Activated CD8-positive, alpha-beta memory T cell treated with anti-CD3 and anti-CD28 coated beads, Interleukin-2, amount 10 ng/mL, durations not matched to agents 7 days and 5 days (primary cell): Measurements from ENCODE around the gene RPL3. TPM values are rescaled to one million over a fixed set of nuclear protein-coding genes. Genes with fewer than 3 reads are reported as not detected.

Experiments used
- ATAC-seq: fragments of 150-1000 bp; cut with Tn5 transposase; one replicate; pipeline ENCODE4 v1.10.0; 2021; ENCODE audit warnings: moderate library complexity
- CTCF ChIA-PET: fragments of 350-600 bp; sonication (Branson Sonifier 250); formaldehyde crosslinking; loops from one replicate; lab custom pipeline; 2021; ENCODE audit warnings: antibody characterized with exemption; lab: Charles Lee
- DNase-seq: peaks from one replicate; pipeline ENCODE4 v3.0.0-alpha.2; 2020
- H3K27ac Mint-ChIP-seq: one replicate; pipeline ENCODE4 v1.8.0; 2021; ENCODE audit warnings: mild to moderate bottlenecking, mixed read lengths
- H3K27me3 Mint-ChIP-seq: one replicate; pipeline ENCODE4 v1.8.0; 2021; ENCODE audit warnings: mixed read lengths
- H3K36me3 Mint-ChIP-seq: one replicate; pipeline ENCODE4 v1.8.0; 2021; ENCODE audit warnings: mild to moderate bottlenecking, mixed read lengths
- H3K4me1 Mint-ChIP-seq: one replicate; pipeline ENCODE4 v1.8.0; 2021; ENCODE audit warnings: mixed read lengths
- H3K4me3 Mint-ChIP-seq: one replicate; pipeline ENCODE4 v1.8.0; 2021; ENCODE audit warnings: mild to moderate bottlenecking, moderate library complexity, mixed read lengths
- H3K9me3 Mint-ChIP-seq: one replicate; pipeline ENCODE4 v1.8.0; 2022; ENCODE audit warnings: low read depth, mixed read lengths
- total RNA-seq, 2 experiments: library from RNA; stranded (reverse); gene quantifications; one replicate each; pipeline ENCODE4 v1.2.3, GENCODE V29; 2021

The RPL3 gene
- total RNA-seq, 2 experiments from 2014 or later, result 1,571 to 1,769 TPM

- CTCF ChIA-PET, result interaction anchor here (0.9 to 12.8 kb wide), 7 partner anchors 7 to 440 kb away, joined by 3 to 254 read pairs (median 6); partner anchors contain the start of gene RPL3
- Mint-ChIP-seq H3K4me1 (peaks cover 29% of the 10 kb centered on the region), H3K4me3 (no peak overlapping the region), H3K9me3 (no peaks in the 10 kb centered on the region), H3K36me3 (peaks cover 33% of the 10 kb centered on the region), H3K27ac (peak overlapping the region; percentile 41), H3K27me3 (no peaks in the 10 kb centered on the region)
- DNase-seq (no peak), ATAC-seq (peak; percentile 2)
Measured at GRCh38 chr22:39309881-39310714, 9.3 kb downstream of the RPL3 start.

DNA sequence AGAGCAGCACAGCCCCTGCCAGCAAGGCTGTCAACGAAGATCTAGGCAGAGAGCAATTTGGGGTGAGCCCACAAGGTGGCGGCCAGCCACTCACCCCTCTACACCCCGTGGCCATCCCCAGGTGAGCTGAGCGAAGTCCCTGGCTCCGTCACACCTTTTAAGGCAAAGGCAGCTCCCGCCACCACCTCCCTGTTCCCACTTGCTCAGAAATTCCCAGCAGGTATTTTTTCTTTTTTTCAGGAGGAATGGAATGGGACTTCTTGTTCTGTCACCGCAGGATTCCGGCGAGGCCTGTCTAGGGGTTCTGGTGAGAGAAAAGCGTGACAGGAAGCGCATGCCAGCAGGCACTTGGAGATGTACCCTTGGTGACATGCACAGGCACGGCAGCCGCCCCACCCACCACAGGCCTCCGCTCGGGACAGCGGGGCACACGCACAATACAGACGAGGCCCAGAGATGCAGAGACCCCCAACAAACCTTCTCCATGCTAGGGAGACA is 10.0 kb downstream of the RPL3 start:
- no peaks in the 10 kb centered on the region for H3K9me3 Mint-ChIP-seq
- peaks cover 26% of the 10 kb centered on the region for H3K36me3 Mint-ChIP-seq
- H3K4me1 Mint-ChIP-seq, result peaks cover 22% of the 10 kb centered on the region
- DNase-seq (no peak), ATAC-seq (no peak)
- H3K27me3 Mint-ChIP-seq, result no peaks in the 10 kb centered on the region
- H3K27ac Mint-ChIP-seq, result peak overlapping the region; percentile 17
- no peak overlapping the region for H3K4me3 Mint-ChIP-seq
- CTCF ChIA-PET, result interaction anchor here (1.0 to 12.8 kb wide), 4 partner anchors 8 to 145 kb away, joined by 4 to 254 read pairs (median 6); no protein-coding TSS in a partner anchor

DNA sequence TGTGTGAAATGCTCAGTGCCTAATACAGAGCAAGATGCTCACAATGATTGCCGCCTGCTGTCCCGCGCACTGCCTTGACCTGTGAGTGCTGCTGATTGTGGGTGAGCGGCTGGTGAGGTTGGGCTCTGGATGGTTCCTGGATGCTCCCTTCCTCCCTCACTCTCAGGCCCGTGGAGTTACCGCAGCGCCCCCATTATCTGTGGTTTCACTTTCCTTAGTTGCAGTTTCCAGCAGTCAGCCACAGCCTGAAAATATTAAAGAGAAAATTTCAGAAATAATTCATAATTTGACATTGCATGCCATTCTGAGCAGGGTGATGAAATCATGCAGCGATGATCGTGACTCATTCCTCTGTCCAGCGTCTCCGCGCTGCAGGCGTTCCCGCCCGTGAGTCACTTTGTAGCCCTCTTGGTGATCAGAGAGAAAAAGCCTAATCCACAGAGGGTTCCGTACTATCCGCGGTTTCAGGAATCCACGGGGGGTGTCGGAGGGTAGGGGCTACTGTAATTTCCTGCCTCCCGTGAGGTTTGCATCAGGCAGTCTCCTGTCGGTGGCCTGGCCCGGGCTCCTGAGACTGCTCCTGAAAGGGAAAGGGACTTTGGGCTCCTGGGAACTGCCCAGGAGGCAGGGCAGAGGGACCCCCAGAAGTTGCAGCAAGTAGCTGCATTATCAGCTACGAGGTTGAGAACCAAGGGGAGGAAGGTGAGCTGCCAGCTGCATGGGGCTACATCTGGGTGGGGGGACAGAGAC is 10.6 kb downstream of the RPL3 start:
- no peak overlapping the region for H3K4me3 Mint-ChIP-seq
- CTCF ChIA-PET, result interaction anchor here (1.0 to 12.8 kb wide), 4 partner anchors 9 to 137 kb away, joined by 4 to 254 read pairs (median 62); no protein-coding TSS in a partner anchor

GRCh38 chr22:39306456-39307361 is 12.7 kb downstream of the RPL3 start:
- DNase-seq, result peak; percentile 68
- no peak overlapping the region for H3K4me3 Mint-ChIP-seq
- peaks cover 4% of the 10 kb centered on the region for H3K27me3 Mint-ChIP-seq
- H3K36me3 Mint-ChIP-seq, result peaks cover 4% of the 10 kb centered on the region
- no peaks in the 10 kb centered on the region for H3K9me3 Mint-ChIP-seq
- CTCF ChIA-PET, result interaction anchor here (0.6 to 6.9 kb wide), 16 partner anchors 8 to 538 kb away, joined by 3 to 118 read pairs (median 4); no protein-coding TSS in a partner anchor
- H3K4me1 Mint-ChIP-seq, result peaks cover 11% of the 10 kb centered on the region
- peak; percentile 27 for ATAC-seq
- H3K27ac Mint-ChIP-seq, result no peak overlapping the region

More for the DNA sequence above, 10.6 kb downstream of the RPL3 start:
- ATAC-seq, result no peak
- H3K4me1 Mint-ChIP-seq, result peaks cover 18% of the 10 kb centered on the region
- no peak for DNase-seq
- H3K27me3 Mint-ChIP-seq, result no peaks in the 10 kb centered on the region
- peak overlapping the region; percentile 17 for H3K27ac Mint-ChIP-seq
- no peaks in the 10 kb centered on the region for H3K9me3 Mint-ChIP-seq
- H3K36me3 Mint-ChIP-seq, result peaks cover 21% of the 10 kb centered on the region

DNA sequence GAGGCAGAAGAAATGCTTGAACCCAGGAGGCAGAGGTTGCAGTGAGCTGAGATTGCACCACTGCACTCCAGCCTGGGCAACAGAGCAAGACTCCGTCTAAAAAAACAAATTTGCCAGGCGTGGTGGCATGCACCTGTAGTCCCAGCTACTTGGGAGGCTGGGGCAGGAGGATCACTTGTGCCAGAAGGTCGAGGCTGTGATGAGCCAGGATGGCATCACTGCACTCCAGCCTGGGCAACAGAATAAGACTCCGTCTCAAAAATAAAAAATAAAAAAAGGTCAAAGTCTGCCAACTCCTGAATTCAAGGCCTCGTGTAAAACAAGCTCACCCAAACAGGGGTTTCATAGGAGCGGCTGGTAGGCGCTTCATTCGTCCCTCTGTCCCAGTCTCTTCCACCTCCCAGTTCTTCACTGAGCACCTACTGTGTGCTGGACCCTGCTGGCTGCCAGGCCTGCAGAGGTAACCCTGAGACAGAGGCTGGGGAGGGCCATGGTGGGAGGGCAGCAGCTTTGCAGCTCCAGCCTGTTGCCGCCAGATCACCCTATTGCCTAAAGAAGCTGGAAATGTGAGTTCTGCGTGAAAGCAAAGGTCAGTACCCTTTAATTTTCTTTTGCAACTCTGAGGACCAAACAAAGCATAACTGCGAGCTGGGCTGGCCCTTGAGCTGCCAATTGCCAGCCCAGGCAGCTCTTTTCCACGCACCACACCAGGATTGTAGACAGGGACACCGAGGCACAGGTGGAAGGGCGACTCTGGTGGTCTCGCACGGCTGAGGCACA is 15.3 kb downstream of the RPL3 start:
- H3K36me3 Mint-ChIP-seq, result no peaks in the 10 kb centered on the region
- no peak overlapping the region for H3K4me3 Mint-ChIP-seq
- no peaks in the 10 kb centered on the region for H3K9me3 Mint-ChIP-seq
- peaks cover 27% of the 10 kb centered on the region for H3K27me3 Mint-ChIP-seq
- H3K27ac Mint-ChIP-seq, result no peak overlapping the region
- no peak for DNase-seq
- H3K4me1 Mint-ChIP-seq, result peaks cover 7% of the 10 kb centered on the region
- ATAC-seq, result no peak
- CTCF ChIA-PET, result interaction anchor here (0.7 to 6.9 kb wide), 3 partner anchors 13 to 433 kb away, joined by 5 to 118 read pairs (median 12); no protein-coding TSS in a partner anchor

- ATAC-seq (no peak), DNase-seq (no peak)
- H3K4me3 Mint-ChIP-seq, result no peak overlapping the region
- no peaks in the 10 kb centered on the region for H3K9me3 Mint-ChIP-seq
- CTCF ChIA-PET, result interaction anchor here (0.9 to 6.9 kb wide), 3 partner anchors 14 to 226 kb away, joined by 4 to 118 read pairs (median 12); no protein-coding TSS in a partner anchor
- H3K36me3 Mint-ChIP-seq, result no peaks in the 10 kb centered on the region
- H3K4me1 Mint-ChIP-seq, result peaks cover 4% of the 10 kb centered on the region
- no peak overlapping the region for H3K27ac Mint-ChIP-seq
- H3K27me3 Mint-ChIP-seq, result peaks cover 28% of the 10 kb centered on the region
Measured at GRCh38 chr22:39303358-39303757, 16.1 kb downstream of the RPL3 start.

DNA sequence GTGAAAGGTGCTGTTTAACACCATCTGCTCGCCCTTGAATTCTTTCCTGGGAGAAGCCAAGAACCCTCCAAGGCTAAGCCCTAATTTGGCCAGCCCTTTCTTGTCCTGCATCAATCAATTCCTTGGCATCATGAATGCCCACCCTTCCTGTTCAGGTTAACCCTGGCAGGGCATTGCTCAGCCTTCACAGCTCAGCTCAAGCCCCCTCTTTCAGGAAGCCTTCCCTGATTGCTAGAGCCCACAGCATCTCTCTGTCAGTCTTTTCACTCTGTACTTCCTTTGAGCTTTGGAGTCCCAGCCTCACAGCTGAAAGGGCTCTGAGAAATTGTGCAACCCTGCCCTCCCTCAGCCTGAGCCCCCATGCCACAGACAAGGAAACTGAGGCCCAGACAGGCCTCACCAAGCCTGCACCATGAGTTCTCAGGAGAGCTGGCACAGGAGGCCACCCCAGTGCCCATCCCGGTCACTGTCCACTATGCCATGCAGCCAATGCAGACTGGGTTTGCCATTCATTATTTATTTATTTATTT is 16.9 kb downstream of the RPL3 start:
- no peaks in the 10 kb centered on the region for H3K9me3 Mint-ChIP-seq
- ATAC-seq, result no peak
- no peak overlapping the region for H3K27ac Mint-ChIP-seq
- CTCF ChIA-PET, result interaction anchor here (0.9 to 6.9 kb wide), 3 partner anchors 15 to 227 kb away, joined by 4 to 118 read pairs (median 12); no protein-coding TSS in a partner anchor
- no peak overlapping the region for H3K4me3 Mint-ChIP-seq
- H3K36me3 Mint-ChIP-seq, result no peaks in the 10 kb centered on the region
- peaks cover 3% of the 10 kb centered on the region for H3K4me1 Mint-ChIP-seq
- no peak for DNase-seq
- peaks cover 31% of the 10 kb centered on the region for H3K27me3 Mint-ChIP-seq

DNA sequence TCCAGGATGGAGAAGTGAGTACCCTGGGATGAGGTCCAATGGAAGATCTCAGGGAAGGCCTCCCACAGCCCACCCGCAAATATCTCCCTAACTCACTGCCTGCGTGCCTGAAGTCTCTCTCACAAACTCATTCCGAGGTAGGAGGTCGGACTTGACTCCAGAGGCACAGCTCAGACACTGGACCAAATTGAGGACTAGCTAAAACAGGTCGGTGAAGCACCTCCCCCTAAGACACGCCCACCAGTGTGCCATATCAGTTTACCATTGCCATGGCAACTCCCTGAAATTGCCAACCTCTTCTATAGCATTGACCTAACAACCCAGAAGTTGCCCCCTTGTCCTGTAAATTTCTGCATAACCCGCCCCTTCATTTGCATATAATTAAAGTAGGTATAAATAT is 17.5 kb downstream of the RPL3 start:
- H3K27ac Mint-ChIP-seq, result no peak overlapping the region
- no peak overlapping the region for H3K4me3 Mint-ChIP-seq
- DNase-seq (no peak), ATAC-seq (no peak)
- CTCF ChIA-PET, result interaction anchor here (6.9 kb wide), 1 partner anchor 130 kb away, joined by 118 read pairs; no protein-coding TSS in a partner anchor
- H3K27me3 Mint-ChIP-seq, result peaks cover 31% of the 10 kb centered on the region
- peaks cover 3% of the 10 kb centered on the region for H3K4me1 Mint-ChIP-seq
- no peaks in the 10 kb centered on the region for H3K36me3 Mint-ChIP-seq
- H3K9me3 Mint-ChIP-seq, result no peaks in the 10 kb centered on the region

DNA sequence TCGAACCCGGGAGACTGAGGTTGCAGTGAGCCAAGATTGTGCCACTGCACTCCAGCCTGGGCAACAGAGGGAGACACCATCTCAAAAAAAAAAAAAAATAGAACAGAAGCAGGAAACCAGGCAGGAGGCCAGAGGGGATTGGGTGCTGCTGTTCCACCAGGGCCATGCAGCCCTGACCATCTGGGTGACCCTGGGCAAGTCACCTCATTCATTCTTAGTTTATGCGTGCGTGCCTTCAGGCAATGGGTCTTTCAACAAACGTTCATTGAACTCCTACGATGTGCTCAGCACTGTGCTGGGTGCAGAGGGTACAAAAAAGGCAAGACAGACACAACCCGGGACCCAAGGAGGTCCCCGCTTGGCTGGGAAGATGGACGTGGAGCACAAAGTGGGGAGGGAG is 18.3 kb downstream of the RPL3 start:
- H3K27me3 Mint-ChIP-seq, result peaks cover 31% of the 10 kb centered on the region
- H3K36me3 Mint-ChIP-seq, result no peaks in the 10 kb centered on the region
- no peak overlapping the region for H3K4me3 Mint-ChIP-seq
- CTCF ChIA-PET, result interaction anchor here (1.4 to 1.9 kb wide), 2 partner anchors 15 to 130 kb away, joined by 3 to 9 read pairs; no protein-coding TSS in a partner anchor
- no peak for ATAC-seq
- H3K4me1 Mint-ChIP-seq, result peaks cover 3% of the 10 kb centered on the region
- no peak for DNase-seq
- no peaks in the 10 kb centered on the region for H3K9me3 Mint-ChIP-seq
- H3K27ac Mint-ChIP-seq, result no peak overlapping the region

- Mint-ChIP-seq H3K4me3 (no peak overlapping the region), H3K27me3 (peaks cover 31% of the 10 kb centered on the region), H3K4me1 (peaks cover 3% of the 10 kb centered on the region), H3K27ac (no peak overlapping the region), H3K36me3 (no peaks in the 10 kb centered on the region), H3K9me3 (no peaks in the 10 kb centered on the region)
- ATAC-seq (no peak), DNase-seq (no peak)
- CTCF ChIA-PET, result interaction anchor here (0.7 to 1.9 kb wide), 5 partner anchors 16 to 165 kb away, joined by 3 to 9 read pairs (median 3); no protein-coding TSS in a partner anchor
Measured at GRCh38 chr22:39300186-39300830, 19.1 kb downstream of the RPL3 start.

- Mint-ChIP-seq H3K9me3 (no peaks in the 10 kb centered on the region), H3K36me3 (no peaks in the 10 kb centered on the region), H3K4me3 (no peak overlapping the region), H3K27me3 (peaks cover 31% of the 10 kb centered on the region), H3K4me1 (peaks cover 3% of the 10 kb centered on the region), H3K27ac (no peak overlapping the region)
- ATAC-seq (no peak), DNase-seq (no peak)
- CTCF ChIA-PET, result interaction anchor here (0.7 to 1.9 kb wide), 5 partner anchors 17 to 164 kb away, joined by 3 to 9 read pairs (median 3); no protein-coding TSS in a partner anchor
Measured at GRCh38 chr22:39299829-39300178, 19.6 kb downstream of the RPL3 start.
